Measurements from ENCODE around the gene SMIM32.

Gene SMIM32

GRCh38 chr5:136186796-136187195 lies 6.2 kb downstream of the SMIM32 start:
- DNase-seq (ENCODE audit: low spot score) = no peak

GRCh38 chr5:136185974-136186665 lies 6.8 kb downstream of the SMIM32 start:
- no peak for DNase-seq (ENCODE audit: low spot score)

- DNase-seq (ENCODE audit: low spot score) = no peak
Observed at GRCh38 chr5:136182618-136183017, 10.3 kb downstream of the SMIM32 start.

GRCh38 chr5:136174021-136174659 lies 18.8 kb downstream of the SMIM32 start:
- peak; percentile 70 for DNase-seq (ENCODE audit: low spot score)

GRCh38 chr5:136169218-136169617 lies 23.7 kb downstream of the SMIM32 start:
- DNase-seq (ENCODE audit: low spot score) = no peak

DNA sequence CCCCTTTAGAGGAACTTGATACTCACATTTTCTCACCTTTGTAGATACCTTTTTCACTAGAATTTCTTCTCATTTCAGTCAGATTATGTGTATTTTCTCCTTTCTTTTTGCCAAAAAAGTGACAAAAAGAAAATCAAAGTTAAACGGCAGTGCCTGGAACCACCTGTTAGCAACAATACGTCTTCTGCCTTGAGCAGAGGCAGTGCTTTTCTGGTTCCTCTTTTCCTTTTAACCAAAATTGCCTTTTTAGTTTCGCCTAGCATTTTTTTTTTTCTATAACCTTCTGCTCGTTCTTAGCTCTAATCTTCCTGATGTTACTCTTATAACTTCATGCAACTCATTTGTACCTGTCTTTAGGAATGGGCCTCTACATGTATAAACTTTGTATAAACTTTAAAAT lies 26.1 kb downstream of the SMIM32 start:
- no peak for DNase-seq (ENCODE audit: low spot score)

DNA sequence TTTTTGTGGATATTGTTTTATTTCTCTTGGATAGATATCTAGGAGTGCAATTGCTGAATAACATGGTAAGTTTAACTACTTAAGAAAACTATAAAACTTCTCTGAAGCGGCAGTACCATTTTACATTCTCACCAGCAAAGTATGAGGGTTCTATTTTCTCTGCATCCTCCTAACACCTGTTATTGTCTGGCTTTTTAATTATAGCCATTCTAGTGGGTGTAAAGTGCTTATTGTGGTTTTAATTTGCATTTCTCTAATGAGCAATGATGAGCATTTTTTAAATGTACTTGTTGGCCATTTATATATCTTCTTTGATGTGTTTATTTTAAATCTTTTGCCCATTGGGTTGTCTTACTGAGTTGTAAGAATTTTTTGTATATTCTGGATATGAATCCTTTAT lies 28.7 kb downstream of the SMIM32 start:
- DNase-seq (ENCODE audit: low spot score) = no peak

- no peak for DNase-seq (ENCODE audit: low spot score)
Observed at GRCh38 chr5:136162008-136162407, 31.0 kb downstream of the SMIM32 start.

GRCh38 chr5:136159457-136159856 lies 33.5 kb downstream of the SMIM32 start:
- peak; percentile 47 for DNase-seq (ENCODE audit: low spot score)

- DNase-seq (ENCODE audit: low spot score) = no peak
Observed at GRCh38 chr5:136157514-136157913, 35.4 kb downstream of the SMIM32 start.

DNA sequence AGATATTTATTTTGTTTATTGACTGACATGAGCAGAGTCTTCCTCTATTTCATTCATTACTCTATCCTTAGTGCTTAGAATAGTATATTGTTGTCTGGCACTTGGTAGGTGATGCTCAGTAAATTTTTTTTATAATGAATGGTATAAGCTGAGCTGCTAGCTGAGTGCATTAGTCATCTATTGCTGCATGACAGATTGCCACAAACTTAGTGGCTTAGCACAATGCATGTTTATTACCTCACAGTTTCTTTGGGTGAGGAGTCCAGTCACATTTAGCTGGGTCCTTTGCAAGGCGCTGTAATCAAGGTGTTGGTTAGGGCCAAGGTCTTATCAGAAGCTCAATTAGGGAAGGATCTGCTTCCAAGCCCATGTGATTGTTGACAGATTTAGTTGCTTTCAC lies 37.2 kb downstream of the SMIM32 start:
- DNase-seq (ENCODE audit: low spot score) = no peak

DNA sequence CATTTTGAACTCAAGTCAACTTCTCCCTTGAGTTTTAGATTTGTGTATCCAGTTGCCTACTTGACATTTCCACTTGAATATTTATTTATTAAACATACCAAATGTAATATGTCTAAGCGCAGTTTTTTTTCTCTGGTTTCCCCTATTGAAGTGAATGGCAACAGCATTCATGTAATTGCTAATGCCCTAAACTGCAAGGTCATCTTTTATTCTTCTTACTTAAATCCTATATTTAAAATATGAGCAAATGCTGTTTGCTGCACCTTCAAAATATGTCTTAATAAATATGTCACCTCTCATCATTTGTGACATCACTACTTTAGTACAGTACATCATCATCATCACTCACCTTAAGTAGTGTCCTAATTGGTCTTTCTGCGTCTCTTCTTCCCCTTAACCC lies 37.9 kb downstream of the SMIM32 start:
- no peak for DNase-seq (ENCODE audit: low spot score)

DNA sequence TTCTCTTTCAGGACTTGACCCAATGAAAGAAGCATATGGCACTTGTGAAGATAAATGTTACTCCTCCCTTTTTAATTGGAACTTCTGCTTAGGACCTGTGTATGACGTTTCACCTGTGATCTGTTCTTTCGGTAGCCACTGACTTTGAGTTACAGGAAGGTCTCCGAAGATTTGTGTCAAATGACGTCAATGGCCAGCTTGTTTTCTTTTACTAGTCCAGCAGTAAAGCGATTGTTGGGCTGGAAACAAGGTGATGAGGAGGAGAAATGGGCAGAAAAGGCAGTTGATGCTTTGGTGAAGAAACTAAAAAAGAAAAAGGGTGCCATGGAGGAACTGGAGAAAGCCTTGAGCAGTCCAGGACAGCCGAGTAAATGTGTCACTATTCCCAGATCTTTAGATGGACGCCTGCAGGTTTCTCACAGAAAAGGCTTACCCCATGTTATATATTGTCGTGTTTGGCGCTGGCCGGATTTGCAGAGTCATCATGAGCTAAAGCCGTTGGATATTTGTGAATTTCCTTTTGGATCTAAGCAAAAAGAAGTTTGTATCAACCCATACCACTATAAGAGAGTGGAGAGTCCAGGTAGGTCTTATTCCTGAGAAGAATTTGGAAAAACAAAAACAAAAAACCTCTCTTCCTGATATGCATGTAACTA lies 39.3 kb downstream of the SMIM32 start:
- DNase-seq (ENCODE audit: low spot score) = no peak

DNA sequence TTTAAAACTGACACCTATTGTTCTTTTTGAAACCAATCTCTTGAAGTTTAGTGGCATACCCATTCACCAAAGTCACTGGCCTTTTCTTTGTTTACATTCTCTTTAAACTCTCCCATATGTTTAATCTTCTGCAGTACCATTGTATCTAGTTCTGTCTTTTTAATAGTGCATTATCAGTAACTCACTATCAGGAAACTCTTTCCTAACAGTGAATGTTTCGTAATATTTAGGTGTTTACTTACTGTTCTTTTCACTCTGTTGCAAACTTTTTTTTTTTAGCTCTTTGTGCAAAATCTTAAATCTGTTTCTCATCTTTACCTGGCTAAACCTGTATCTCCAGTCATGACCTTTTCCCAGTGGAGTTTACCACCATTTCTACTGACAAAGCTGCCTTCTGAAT lies 43.1 kb downstream of the SMIM32 start:
- no peak for DNase-seq (ENCODE audit: low spot score)

DNA sequence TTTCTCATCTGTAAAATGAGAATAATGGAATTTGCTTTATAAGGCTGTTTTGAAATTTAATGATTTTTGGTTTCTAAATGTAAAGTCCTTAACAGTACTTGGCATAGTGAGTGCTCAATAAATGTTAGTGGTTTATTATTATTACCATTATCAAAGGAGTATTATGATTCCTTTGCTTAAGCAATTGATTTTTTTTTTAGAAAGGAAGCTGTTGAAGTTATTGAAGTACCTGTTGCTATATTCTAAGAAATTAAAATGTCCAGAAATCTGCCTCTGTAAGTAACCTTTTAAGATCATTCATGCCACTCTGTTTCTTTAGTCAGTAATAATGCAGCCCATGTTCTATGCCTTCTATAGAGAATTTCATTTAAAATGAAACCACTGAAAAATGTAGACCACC lies 45.3 kb downstream of the SMIM32 start:
- no peak for DNase-seq (ENCODE audit: low spot score)

DNA sequence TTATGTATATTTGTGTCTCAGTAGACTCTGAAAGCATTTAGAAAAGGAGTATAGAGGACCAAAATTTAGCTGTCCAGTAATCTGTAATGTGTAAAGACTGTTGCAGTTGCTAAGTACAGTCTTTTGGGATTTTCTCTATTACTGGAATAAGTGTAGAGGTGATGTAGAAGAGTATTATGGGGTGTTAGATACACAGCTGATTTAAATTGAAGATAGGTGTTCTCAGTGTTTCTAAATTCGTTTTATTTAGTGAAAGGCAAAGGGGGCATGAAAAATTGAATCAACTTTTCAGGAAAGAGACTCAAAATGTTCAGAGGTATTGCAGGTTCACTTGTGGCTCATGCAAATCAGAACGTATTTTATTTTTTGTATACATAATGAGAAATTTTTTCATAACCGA lies 46.8 kb downstream of the SMIM32 start:
- DNase-seq (ENCODE audit: low spot score) = no peak

GRCh38 chr5:136145030-136145429 lies 47.9 kb downstream of the SMIM32 start:
- no peak for DNase-seq (ENCODE audit: low spot score)

DNA sequence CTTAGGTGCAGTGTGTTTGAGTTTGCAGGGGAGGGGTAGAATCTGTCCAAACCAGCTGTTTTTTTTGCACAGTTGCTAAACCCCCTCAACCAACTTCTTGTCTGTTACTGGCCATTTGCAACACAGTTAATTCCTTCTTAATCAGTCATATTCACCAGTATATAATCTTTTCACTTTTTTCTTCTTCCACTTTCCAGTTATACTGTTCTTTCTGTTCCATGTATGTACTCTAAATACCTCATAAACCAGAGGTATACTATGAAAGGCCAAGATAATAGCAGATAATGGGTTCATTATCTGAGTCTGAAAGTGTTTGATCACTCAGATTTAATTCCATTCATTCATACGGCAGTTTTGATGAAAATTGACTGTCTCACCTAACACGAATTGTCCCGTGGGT lies 49.2 kb downstream of the SMIM32 start:
- DNase-seq (ENCODE audit: low spot score) = no peak

GRCh38 chr5:136143312-136143711 lies 49.6 kb downstream of the SMIM32 start:
- no peak for DNase-seq (ENCODE audit: low spot score)

GRCh38 chr5:136141561-136141960 lies 51.4 kb downstream of the SMIM32 start:
- DNase-seq (ENCODE audit: low spot score) = no peak
